GM19324 (cell line): Measurements from ENCODE around the gene CAV1.

Experiments used
- ATAC-seq: cut with Tn5 transposase; IDR thresholded peaks from one replicate; pipeline ENCODE4 v1.9.1; 2021; ENCODE audit warnings: mild to moderate bottlenecking, moderate library complexity; ENCODE audit not compliant: unreplicated experiment, low FRiP score

Gene CAV1

DNA sequence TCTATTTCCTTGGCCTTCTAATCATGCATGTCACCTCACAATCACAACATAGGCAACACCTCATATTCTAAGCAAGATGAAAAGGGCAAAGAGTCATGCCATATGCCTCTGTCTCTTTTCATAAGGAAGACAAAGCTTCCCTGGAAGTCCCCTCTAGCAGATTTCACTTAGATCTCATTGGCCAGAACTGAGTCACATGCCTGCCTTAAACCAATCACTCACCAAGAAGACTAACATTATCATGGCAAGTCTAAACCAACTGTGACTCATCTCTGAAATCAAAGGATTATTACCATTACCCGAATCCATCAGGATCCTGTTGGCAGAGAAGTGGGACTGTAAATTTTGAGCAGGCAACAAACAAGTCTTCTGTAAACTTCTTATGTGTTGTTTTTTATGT lies 27.8 kb downstream of the CAV1 start:
- ATAC-seq: no peak

DNA sequence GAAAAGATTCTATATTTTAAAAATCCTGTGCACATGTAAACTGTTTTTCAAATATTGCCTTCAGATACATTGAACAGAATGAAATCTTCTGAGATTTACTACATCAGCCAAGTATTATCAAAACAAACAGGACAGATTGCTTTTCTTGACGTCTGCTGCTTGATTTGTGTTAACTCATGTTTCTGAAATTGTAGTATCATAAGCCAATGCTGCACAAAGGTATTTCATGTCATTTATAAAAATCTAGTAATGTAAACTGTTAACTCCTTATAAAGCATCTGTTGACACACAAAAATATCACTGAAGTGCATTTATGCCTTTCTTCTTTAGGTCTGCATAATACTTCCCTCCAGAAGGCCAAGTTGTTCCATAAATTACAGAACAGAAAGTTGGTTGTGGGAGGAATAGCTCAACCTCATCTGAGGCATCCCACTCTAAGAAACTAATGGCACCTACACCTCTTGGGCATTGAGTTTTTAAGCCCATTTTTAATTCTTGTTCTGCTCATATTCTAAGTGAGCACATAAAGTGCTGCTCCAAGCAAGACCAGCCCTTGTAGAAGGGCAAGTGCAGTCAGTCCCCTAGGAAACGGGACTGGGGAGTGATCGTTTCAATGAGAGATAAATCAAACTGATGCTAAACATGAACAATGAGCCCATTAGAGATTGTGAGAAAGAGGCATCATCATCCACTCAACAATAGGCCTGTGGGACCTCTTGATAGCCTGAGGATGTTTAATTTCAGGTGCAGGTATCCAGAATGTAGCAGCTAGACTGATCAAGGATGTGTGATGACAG lies 28.5 kb downstream of the CAV1 start:
- ATAC-seq: no peak

DNA sequence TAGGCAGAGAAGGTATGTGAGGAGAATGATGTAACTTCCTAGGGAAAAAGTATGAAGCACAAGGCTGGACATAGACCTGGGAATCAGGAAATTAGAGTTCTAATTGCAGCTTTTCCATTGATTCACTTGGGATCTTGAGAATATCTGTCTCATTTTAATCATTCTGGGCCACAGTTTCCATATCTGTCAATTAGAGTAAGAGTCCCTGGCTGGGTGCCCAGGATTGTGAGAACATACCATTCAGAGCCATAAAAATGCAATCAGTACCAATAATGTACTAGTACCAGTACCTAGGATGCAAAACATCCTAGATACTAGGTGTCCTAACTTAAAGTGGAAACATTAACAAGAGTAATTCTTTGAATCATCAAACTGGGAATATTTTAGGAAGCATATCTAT lies 29.6 kb downstream of the CAV1 start:
- no peak for ATAC-seq

DNA sequence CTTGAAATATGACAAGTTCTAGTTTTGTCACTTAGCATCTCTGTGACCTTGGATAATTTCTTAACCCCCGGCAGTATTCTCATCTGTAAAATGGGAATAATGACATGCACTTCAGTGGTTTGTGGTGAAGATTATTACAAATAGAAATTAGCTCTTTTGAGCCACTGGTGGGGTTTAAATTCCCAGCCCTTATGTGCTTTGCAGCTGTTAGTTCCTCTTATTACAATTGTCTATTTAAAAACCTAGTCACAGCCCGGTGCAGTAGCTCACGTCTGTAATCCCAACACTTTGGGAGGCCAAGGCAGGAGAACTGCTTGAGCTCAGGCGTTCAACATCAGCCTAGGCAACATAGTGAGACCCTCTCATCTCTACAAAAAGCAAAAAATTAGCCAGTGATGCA lies 30.1 kb downstream of the CAV1 start:
- no peak for ATAC-seq

DNA sequence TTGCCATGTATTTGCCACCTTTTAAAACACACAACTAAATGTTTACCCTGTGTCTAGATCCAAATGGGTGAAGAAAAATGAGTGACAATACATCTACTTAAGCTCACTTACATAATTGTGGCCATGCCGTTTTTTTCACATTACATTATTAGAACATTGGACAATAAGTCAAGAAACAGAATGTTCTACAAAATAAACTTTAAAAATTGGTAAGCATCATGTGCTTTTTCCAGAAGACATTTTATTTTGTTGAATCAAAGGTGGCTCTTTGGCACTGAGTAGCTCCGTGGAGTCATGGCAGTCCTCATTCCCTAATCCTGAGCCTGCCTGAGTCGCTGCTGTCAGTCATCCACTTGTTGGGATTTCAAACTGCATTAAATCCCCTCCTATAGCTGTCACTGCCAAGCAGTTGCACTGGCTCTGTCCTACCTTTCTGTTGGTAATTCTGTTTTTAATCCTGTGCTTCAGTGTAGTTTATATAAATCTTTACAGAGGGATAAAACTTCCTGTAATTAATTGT lies 32.3 kb downstream of the CAV1 start:
- ATAC-seq: no peak

DNA sequence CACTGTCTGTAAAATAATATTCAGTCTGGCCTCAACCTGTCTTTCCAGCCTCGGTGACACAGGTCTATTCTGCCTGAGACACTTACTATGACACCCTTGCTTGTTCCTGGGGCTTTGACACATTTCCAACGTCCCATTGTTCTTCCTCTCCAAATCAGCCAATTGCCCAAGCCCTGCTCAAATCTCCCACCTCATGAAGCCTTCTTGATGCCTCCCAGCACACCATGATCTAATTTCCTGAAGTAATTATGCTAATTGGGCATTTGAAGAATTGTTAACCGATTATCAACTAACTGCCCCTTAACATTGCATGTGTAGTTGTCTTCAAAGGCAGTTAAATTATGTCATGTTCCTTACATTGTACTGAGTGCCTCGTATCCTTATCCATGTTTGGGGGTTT lies 33.1 kb downstream of the CAV1 start:
- no peak for ATAC-seq

DNA sequence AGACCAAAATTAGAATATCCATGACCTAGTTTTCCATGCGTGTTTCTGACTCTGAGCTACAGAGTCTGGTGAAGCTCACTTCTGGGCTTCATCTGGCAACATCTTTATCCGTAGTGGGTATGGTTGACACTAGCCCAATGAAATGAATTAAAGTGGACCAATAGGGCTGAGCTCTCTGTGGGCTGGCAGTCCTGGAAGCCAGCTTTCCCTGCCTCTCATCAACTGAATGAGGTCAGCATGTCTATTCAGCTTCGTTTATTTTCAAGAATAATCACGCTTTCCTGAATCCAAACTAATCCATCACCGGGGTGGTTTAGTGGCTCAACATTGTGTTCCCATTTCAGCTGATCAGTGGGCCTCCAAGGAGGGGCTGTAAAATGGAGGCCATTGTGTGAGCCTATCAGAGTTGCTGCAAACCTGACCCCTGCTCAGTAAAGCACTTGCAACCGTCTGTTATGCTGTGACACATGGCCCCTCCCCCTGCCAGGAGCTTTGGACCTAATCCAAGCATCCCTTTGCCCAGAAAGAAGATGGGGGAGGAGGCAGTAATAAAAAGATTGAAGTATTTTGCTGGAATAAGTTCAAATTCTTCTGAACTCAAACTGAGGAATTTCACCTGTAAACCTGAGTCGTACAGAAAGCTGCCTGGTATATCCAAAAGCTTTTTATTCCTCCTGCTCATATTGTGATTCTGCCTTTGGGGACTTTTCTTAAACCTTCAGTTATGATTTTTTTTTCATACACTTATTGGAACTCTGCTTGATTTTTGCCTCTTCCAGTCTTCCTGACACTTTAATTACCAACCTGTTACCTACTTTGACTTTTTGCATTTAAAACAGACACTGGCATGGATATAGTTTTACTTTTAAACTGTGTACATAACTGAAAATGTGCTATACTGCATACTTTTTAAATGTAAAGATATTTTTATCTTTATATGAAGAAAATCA lies 35.5 kb downstream of the CAV1 start:
- no peak for ATAC-seq

DNA sequence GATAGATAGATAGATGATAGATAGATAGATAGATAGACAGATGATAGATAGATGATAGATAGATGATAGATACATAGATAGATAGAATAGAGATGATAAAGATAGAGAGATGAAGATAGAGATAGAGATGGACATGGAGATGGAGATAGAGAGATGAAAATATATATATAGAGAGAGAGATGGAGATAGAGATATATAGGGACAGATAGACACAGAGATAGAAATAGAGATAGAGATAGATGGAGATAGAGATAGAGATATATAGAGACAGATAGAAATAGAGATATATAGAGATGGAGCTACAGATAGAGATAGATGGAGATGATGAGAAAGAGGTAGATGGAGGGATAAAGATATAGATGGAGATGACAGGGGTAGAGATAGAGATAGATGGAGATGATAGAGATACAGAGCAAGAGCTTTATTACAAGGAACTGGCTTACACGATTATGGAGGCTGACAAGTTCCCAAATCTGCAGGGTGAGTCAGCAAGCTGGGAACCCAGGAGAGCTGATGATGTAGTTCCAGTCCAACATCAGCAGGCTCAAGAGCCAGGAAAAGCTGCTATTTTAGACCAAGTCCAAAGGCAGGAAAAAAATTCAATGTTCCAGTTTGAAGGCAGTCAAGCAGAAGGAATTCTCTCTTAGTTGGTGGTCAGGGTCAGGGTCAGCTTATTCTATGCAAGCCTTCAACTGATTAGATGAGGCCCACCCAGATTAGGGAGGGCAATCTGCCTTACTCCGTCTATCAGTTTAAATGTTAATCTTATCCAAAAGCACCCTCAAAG lies 37.1 kb downstream of the CAV1 start:
- no peak for ATAC-seq

DNA sequence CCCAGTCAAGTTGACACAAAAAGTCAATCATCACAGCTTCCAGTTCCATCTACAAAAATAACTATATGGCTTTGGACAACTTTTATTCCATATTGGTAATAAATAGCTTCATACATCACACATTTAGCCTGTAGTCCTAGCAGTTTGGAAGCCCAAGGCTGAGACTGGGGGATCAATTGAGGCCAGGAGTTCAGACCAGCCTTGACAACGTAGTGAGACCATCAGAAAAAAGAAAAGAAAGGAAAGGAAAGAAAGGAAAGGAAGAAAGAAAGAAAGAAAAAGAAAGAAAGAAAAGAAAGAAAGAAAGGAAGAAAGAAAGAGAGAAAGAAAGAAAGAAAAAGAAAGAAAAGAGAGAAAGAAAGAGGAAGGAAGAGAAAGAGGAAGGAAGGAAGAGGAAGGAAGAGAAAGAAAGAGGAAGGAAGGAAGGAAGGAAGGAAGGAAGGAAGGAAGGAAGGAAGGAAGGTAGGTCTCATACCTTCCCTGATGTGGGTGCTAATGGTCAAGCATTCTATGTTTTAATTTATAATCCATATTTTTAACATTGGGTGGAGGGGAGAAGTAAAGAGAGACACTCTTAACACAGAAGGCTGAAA lies 37.8 kb downstream of the CAV1 start:
- no peak for ATAC-seq

DNA sequence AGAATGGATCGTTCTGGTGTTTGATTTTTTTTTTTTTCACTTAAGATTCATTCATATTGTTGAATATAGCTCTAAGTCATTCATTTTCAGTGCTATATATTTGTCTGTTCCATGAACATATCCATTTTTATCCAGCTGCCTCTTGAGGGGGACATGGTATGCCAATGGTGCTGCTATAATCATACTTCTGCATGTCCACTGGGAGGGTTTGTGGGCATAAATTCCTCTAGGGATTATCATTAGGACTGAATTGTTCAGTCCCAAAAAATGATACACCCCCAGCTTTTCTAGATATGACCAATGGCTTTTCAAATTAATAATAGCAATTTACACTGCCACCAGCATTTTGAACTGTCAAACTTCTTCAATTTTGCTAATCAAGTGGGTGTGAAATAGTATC lies 41.1 kb downstream of the CAV1 start:
- no peak for ATAC-seq

DNA sequence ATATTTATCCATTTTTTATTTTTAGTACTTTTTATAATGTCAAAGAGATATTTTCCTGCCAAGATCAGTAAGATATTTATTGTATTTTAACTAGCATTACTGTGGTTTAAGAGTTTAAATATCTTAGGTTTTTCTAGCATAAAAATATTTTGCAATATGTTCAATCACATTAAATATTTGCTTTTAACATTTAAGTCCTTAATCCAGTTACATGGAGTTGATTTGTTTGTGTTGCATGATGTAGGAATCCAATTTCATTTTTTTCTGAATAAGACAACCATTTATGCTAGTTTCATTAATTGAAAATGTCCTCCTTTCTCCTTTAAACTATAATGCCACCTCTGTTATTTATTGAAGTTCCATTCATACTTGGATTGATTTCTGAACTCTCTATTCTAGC lies 41.8 kb downstream of the CAV1 start:
- ATAC-seq: no peak

DNA sequence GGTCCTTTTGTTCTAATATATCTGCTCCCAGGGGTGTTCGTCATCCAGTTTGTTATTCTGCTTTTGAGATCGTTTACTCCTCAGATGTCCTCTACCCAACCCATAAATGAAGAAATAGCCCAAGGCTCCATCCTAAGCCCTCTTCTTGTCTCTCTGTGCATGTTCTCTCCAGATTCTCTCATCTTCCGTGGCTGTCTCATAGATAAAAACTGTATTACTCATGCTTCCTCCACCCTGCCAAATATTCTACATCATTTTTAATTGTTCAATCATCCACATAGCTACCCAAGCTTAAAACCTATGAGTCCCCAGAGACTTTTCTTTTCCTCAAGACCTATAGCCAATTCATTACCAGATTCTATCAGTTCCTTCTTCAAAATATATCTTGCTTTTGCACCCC lies 44.9 kb downstream of the CAV1 start:
- no peak for ATAC-seq

DNA sequence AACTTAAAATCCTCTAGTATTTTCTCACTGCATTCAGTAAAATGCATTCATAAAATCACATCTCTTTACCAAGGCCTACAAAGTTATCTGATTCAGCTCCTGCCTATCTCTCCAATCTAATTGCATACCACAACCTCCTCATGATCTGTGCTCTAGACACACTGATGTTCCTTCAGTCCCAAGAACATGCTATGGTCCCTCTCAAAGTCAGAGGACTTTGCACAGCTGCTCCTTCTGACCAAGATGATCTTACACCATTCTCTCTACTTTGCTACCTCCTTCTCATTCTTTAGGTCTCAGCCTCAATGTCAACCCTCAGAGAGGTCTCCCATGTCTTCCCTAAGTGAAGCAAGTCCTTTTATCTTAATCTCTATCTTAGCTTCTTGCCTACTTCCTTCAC lies 45.5 kb downstream of the CAV1 start:
- ATAC-seq: no peak

DNA sequence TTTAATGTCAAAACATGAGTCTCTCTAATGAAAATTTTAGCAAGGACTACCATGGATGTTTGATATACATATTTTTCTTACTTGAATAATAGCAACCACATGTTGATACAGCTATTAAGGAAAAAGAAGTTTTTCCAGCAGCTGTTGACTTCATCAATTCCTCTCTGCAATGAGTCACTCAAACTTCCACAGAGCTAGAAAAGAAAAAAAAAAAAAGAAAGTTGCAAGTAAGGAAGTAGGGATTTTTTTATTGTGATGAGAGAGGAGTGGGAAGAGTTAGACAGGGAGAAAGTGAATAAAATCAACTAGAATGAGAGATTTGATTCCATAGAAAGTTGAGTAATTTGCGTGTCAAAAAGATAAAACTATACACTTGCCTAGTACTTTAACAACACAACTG lies 46.2 kb downstream of the CAV1 start:
- ATAC-seq: no peak

DNA sequence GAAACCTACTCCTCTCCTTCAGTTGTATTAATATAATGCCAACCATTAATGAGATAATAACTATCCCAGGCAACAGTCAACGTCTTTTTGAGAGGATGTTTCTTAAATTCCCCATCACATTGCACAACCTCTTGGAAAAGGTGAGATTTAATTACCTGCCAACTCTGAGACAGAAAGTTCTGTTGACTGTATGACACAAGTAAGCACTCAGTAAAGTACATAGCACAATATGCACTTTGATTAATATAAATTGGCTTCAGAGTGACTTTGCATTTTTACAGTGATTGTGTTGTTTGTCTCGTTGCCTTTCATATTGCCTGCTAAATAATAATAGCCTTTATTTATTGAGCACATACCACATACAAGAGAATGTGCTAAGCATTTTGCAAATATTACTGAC lies 46.7 kb downstream of the CAV1 start:
- no peak for ATAC-seq

DNA sequence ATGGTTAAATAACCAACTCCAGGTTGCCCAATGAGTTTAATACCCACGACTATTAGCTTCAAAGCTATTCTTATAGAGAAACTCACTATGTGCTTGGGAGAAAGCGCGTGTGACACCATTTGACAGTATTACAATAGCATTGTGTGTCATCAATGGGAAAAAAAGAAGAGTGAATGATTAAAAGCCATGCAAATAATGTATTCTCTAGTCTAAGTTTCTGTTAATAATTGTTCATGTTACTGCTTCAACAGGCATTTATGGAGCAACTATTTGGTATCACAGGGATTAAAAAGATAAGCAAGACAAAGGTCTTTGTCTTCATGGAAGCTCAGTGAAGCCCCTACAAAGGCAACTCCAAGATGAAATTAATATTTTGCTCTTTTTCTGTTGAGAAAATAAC lies 47.2 kb downstream of the CAV1 start:
- ATAC-seq: no peak

DNA sequence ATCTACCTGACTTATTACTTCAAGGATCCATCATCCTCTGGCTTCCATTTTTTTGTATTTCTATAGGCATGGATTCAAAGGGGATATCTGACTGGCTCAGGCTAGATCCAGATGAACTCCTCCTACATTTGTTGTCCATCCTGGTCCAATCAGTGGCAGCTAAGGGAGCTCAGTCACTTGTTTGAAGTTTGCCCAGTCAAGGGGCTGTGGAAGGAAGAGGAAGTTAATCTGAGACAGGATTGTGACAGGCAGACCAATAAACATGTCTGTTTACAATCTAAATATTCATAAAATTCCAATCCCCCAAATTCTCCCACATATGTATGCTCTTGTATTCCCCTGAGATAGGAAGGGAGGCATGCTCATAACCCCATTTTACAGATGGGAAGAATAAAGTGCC lies 48.7 kb downstream of the CAV1 start:
- ATAC-seq: no peak

DNA sequence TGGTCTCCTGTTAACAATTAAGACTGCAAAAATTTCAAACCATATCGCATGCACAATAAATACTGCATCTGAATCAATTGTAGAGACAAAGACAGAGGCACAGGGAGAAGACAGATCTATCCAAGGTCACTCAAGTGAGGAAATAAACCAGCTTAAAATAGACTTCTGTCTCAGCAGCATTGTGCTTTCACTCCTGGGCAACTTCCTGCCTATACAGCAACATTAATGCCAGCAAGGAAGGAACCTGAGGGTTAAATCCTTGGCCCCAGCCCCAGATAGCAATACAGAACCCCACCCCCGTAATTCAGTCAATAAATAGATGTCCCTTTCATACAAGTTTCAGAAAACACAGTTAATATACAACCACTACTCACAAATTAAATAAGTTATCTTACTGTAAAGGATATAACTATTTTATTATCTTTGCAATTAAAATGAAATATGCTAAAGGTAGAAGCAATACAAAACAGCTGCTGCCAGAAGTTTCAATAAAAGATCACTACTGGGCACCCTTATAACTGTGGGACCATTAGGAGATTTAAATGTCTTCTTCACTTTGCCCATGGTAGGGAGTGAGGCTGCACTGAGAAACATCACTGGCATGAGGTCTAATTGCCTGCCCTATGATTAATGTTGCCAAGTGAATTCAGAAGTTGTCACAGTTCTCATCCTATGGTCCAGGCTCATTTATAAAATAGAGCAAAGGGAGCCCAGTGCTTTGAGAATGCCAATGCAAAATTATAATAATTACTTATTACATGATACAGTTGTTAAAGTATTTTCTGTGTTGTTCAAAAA lies 49.4 kb downstream of the CAV1 start:
- no peak for ATAC-seq

DNA sequence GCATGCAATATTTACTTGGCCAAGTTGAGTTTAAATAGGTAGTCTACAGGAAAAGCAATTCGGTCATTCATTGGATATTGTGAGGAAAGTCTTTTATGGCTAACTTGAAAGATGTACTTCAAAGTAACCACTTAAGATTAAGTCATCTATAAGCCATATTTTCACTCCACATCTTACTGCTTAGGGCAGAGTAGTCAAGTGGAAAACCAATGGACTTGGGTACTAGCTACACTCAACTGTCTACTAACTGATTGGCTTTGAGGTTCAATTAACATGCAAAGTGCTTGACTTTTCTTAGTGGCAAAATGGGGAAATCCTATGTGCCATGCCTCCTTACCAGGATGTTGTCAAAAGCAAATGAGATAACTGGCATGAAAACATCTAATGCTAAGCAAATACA lies 51.0 kb downstream of the CAV1 start:
- ATAC-seq: no peak
